Neural cell (in vitro differentiated cells): Measurements from ENCODE around the gene MBD4. TPM values are rescaled to one million over a fixed set of nuclear protein-coding genes. Genes with fewer than 3 reads are reported as not detected.

Experiments used
- H2AFZ ChIP-seq: fragments of 200-600, 300-800 bp; sonication (generic), shearing (Covaris generic); 2 replicates; pipeline ENCODE4 v1.6.0; 2014; ENCODE audit warnings: low read depth, mild to moderate bottlenecking, antibody characterized with exemption, low read length, moderate library complexity
- H3F3A ChIP-seq: fragments of 200-600 bp; shearing (Covaris generic); 2 replicates; pipeline ENCODE4 v1.6.1; 2016; ENCODE audit warnings: mild to moderate bottlenecking, moderate library complexity, mixed read lengths, antibody characterized with exemption, low read length; ENCODE audit not compliant: insufficient read depth, poor library complexity, severe bottlenecking
- H3K27ac ChIP-seq: fragments of 200-600, 300-800 bp; sonication (generic), shearing (Covaris generic); 2 replicates; pipeline ENCODE4 v1.5.1; 2014; ENCODE audit warnings: mild to moderate bottlenecking, low read length, moderate library complexity
- H3K27me3 ChIP-seq: fragments of 300-800, 200-600 bp; sonication (generic), shearing (Covaris generic); 2 replicates; pipeline ENCODE4 v1.6.0; 2014; ENCODE audit warnings: mild to moderate bottlenecking, low read depth, low read length, moderate library complexity; ENCODE audit not compliant: insufficient read depth
- H3K36me3 ChIP-seq: fragments of 300-800, 200-600 bp; sonication (generic), shearing (Covaris generic); 2 replicates; pipeline ENCODE4 v1.5.1; 2014; ENCODE audit warnings: mild to moderate bottlenecking, antibody characterized with exemption, low read length, moderate library complexity; ENCODE audit not compliant: insufficient read depth
- H3K4me2 ChIP-seq: fragments of 300-800, 200-600 bp; sonication (generic), shearing (Covaris generic); 2 replicates; pipeline ENCODE4 v1.6.0; 2014; ENCODE audit warnings: mild to moderate bottlenecking, low read length
- H3K4me3 ChIP-seq: fragments of 300-800, 200-600 bp; sonication (generic), shearing (Covaris generic); 2 replicates; pipeline ENCODE4 v1.5.1; 2014; ENCODE audit warnings: mild to moderate bottlenecking, low read length, moderate library complexity
- H3K79me2 ChIP-seq: fragments of 200-600 bp; shearing (Covaris generic); replicated peaks from 2 replicates; pipeline ENCODE4 v1.6.0; 2014; ENCODE audit warnings: mild to moderate bottlenecking, low read length, moderate library complexity; ENCODE audit not compliant: insufficient read depth
- H3K9ac ChIP-seq: fragments of 300-800, 200-600 bp; sonication (generic), shearing (Covaris generic); 2 replicates; pipeline ENCODE4 v1.6.1; 2016; ENCODE audit warnings: mild to moderate bottlenecking, low read length, mixed read lengths
- H3K9me2 ChIP-seq: fragments of 200-600 bp; shearing (Covaris generic); 2 replicates; pipeline ENCODE4 v1.6.1; 2016; ENCODE audit warnings: mild to moderate bottlenecking, low read length, mixed read lengths; ENCODE audit not compliant: insufficient read depth
- H3K9me3 ChIP-seq: fragments of 200-600, 300-800 bp; sonication (generic), shearing (Covaris generic); 2 replicates; pipeline ENCODE4 v1.6.1; 2016; ENCODE audit warnings: mild to moderate bottlenecking, mixed run types, low read length, moderate library complexity, mixed read lengths
- H4K20me1 ChIP-seq: fragments of 200-600 bp; shearing (Covaris generic); 2 replicates; pipeline ENCODE4 v1.6.1; 2016; ENCODE audit warnings: mild to moderate bottlenecking, mixed run types; ENCODE audit not compliant: insufficient read depth
- EP300 ChIP-seq: fragments of 450-650 bp; conservative IDR thresholded peaks from 2 replicates; pipeline ENCODE4 v1.6.1; 2014; ENCODE audit warnings: antibody characterized with exemption, mild to moderate bottlenecking, moderate library complexity; ENCODE audit not compliant: poor library complexity, severe bottlenecking
- EZH2 ChIP-seq: fragments of 200-600, 300-800 bp; shearing (Covaris generic), sonication (generic); IDR thresholded peaks from 2 replicates; pipeline ENCODE4 v1.6.1; 2014; ENCODE audit warnings: antibody characterized with exemption, low read length, borderline replicate concordance, mild to moderate bottlenecking; ENCODE audit not compliant: insufficient read depth, poor library complexity, severe bottlenecking
- MXI1 ChIP-seq: fragments of 450-650 bp; conservative IDR thresholded peaks from 2 replicates; pipeline ENCODE4 v1.6.1; 2014; ENCODE audit warnings: antibody characterized with exemption, mild to moderate bottlenecking; ENCODE audit not compliant: poor library complexity, severe bottlenecking
- POLR2AphosphoS5 ChIP-seq: IDR thresholded peaks from 2 replicates; pipeline ENCODE4 v1.6.1; 2012
- RAD21 ChIP-seq: fragments of 450-650 bp; conservative IDR thresholded peaks from 2 replicates; pipeline ENCODE4 v1.6.1; 2014; ENCODE audit warnings: antibody characterized with exemption, mild to moderate bottlenecking, moderate library complexity
- SMC3 ChIP-seq: fragments of 450-650 bp; conservative IDR thresholded peaks from 2 replicates; pipeline ENCODE4 v1.6.1; 2014; ENCODE audit warnings: antibody characterized with exemption, mild to moderate bottlenecking, moderate library complexity; ENCODE audit not compliant: poor library complexity
- TAF1 ChIP-seq: IDR thresholded peaks from 2 replicates; pipeline ENCODE4 v1.6.1; 2012; ENCODE audit warnings: low read depth
- polyA plus RNA-seq: library from polyadenylated mRNA; depleted of rRNA; stranded (reverse); fragments of >200 nt; gene quantifications from 2 replicates; pipeline ENCODE4 v1.2.3, GENCODE V29; 2014
- TF ChIP-seq, protein P1 (sequence below): fragments of 450-650 bp; IDR thresholded peaks from 2 replicates; pipeline ENCODE4 v1.5.1; 2014; ENCODE audit warnings: antibody characterized with exemption, mild to moderate bottlenecking, moderate library complexity; ENCODE audit not compliant: poor library complexity, severe bottlenecking
- TF ChIP-seq, protein P2 (sequence below): IDR thresholded peaks from 2 replicates; pipeline ENCODE4 v1.6.1; 2012; ENCODE audit warnings: borderline replicate concordance

Gene MBD4
- polyA plus RNA-seq, 1 donor from 2014 or later: 50.0 TPM

DNA sequence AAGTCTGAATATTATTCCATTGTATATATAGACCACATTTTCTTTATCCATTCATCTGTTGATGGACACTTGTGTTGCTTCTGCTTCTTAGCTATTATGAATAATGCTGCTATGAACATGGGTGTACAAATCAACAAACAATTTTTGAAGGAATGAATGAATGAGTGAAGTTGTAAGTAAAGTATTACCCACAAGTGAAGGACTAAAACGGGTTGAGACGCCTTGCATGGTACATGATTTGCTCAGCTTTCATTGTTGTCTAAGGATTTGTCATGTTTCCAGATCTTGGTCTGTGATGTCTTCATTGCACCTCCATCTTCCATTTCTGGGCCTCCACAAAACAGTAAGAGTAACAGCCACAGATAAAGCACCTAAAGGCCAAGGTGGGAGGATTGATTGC lies 20.8 kb upstream of the MBD4 start:
- Histone ChIP-seq H3K9me2 (no peaks in the 10 kb centered on the region), H4K20me1 (no peaks in the 10 kb centered on the region), H3K4me3 (no peak overlapping the region), H3K4me2 (no peak overlapping the region), H3K9ac (no peak overlapping the region), H3K36me3 (no peaks in the 10 kb centered on the region), H3K27me3 (no peaks in the 10 kb centered on the region), H3K9me3 (no peaks in the 10 kb centered on the region), H2AFZ (no peak overlapping the region), H3F3A (no peaks in the 10 kb centered on the region), H3K79me2 (no peaks in the 10 kb centered on the region), H3K27ac (no peak overlapping the region)
- TF ChIP-seq, protein P1, sequence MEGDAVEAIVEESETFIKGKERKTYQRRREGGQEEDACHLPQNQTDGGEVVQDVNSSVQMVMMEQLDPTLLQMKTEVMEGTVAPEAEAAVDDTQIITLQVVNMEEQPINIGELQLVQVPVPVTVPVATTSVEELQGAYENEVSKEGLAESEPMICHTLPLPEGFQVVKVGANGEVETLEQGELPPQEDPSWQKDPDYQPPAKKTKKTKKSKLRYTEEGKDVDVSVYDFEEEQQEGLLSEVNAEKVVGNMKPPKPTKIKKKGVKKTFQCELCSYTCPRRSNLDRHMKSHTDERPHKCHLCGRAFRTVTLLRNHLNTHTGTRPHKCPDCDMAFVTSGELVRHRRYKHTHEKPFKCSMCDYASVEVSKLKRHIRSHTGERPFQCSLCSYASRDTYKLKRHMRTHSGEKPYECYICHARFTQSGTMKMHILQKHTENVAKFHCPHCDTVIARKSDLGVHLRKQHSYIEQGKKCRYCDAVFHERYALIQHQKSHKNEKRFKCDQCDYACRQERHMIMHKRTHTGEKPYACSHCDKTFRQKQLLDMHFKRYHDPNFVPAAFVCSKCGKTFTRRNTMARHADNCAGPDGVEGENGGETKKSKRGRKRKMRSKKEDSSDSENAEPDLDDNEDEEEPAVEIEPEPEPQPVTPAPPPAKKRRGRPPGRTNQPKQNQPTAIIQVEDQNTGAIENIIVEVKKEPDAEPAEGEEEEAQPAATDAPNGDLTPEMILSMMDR: no peak
- TF ChIP-seq EP300: no peak

DNA sequence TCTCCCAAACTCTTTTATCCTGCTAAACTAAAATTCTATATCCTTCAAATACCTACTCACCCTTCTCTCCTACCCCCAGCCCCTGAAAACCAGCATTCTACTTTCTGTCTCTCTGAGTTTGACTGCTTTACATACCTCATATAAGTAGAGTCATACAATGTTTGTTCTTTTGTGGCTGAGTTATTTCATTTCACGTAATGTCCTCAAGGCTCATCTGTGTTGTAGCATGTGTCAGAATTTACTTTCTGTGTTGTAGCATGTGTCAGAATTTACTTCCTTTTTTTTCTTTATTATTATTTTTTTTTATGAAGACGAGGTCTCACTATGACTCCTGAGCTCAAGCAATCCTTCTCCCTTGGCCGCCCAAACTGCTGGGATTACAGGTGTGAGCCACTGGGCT lies 20.4 kb upstream of the MBD4 start:
- Histone ChIP-seq H4K20me1 (no peaks in the 10 kb centered on the region), H3K9me3 (no peaks in the 10 kb centered on the region), H3K27ac (no peak overlapping the region), H3K27me3 (no peaks in the 10 kb centered on the region), H3K4me3 (no peak overlapping the region), H3F3A (no peaks in the 10 kb centered on the region), H3K36me3 (no peaks in the 10 kb centered on the region), H3K79me2 (no peaks in the 10 kb centered on the region), H3K9me2 (no peaks in the 10 kb centered on the region), H3K9ac (no peak overlapping the region), H2AFZ (no peak overlapping the region), H3K4me2 (no peak overlapping the region)
- TF ChIP-seq, protein P1: no peak
- TF ChIP-seq MXI1 (no peak), EZH2 (no peak), EP300 (no peak), POLR2AphosphoS5 (no peak), SMC3 (no peak), RAD21 (no peak), TAF1 (no peak)
- TF ChIP-seq, protein P2, sequence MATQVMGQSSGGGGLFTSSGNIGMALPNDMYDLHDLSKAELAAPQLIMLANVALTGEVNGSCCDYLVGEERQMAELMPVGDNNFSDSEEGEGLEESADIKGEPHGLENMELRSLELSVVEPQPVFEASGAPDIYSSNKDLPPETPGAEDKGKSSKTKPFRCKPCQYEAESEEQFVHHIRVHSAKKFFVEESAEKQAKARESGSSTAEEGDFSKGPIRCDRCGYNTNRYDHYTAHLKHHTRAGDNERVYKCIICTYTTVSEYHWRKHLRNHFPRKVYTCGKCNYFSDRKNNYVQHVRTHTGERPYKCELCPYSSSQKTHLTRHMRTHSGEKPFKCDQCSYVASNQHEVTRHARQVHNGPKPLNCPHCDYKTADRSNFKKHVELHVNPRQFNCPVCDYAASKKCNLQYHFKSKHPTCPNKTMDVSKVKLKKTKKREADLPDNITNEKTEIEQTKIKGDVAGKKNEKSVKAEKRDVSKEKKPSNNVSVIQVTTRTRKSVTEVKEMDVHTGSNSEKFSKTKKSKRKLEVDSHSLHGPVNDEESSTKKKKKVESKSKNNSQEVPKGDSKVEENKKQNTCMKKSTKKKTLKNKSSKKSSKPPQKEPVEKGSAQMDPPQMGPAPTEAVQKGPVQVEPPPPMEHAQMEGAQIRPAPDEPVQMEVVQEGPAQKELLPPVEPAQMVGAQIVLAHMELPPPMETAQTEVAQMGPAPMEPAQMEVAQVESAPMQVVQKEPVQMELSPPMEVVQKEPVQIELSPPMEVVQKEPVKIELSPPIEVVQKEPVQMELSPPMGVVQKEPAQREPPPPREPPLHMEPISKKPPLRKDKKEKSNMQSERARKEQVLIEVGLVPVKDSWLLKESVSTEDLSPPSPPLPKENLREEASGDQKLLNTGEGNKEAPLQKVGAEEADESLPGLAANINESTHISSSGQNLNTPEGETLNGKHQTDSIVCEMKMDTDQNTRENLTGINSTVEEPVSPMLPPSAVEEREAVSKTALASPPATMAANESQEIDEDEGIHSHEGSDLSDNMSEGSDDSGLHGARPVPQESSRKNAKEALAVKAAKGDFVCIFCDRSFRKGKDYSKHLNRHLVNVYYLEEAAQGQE: no peak
